ENCODE data around the gene GOLGA8M. TPM values are rescaled to one million over a fixed set of nuclear protein-coding genes. Genes with fewer than 3 reads are reported as not detected.
"Not testable (repeated sequence)": the region's sequence is repeated elsewhere in the genome, so short reads cannot be mapped to it uniquely, and the experiment has no call there.

GOLGA8M gene
- polyA plus RNA-seq, 1 donor (not counting 4 experiments of a cell fraction or from before 2014, with no cell fraction given): not detected

DNA sequence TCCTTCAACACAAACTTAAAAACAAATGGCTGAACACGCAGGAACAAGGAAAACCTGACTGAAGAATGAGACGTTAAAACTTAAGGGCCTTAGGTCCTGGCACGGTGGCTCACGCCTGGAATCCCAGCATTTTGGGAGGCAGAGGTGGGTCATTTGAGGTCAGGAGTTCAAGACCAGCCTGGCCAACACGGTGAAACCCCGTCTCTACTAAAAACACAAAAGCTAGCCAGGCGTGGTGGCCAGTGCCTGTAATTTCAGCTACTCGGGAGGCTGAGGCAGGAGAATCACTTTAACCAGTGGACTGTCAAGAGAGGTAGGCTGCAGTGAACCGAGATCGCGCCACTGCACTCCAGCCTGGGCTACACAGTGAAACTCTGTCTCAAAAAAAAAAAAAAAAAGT is 6.4 kb upstream of the GOLGA8M start:
- H4K20me1 ChIP-seq (ENCODE audit: control insufficient read depth, extremely low read depth, insufficient read depth, low read length); H3K27me3 ChIP-seq (ENCODE audit: control insufficient read depth, extremely low read depth, insufficient read depth, low read length); H2AFZ ChIP-seq (ENCODE audit: control insufficient read depth, low read length); H3K4me3 ChIP-seq (ENCODE audit: control insufficient read depth in 2 of 3, extremely low read depth in 1 of 3, insufficient read depth in 2 of 3, low read depth in 1 of 3, low read length in 3 of 3); H3K27ac ChIP-seq (ENCODE audit: control insufficient read depth, insufficient read depth, low read length); H3K9me1 ChIP-seq (ENCODE audit: control insufficient read depth, extremely low read depth, insufficient read depth, low read length); dilution Hi-C loops (cut with MboI; ENCODE audit: extremely low pct_ligation_motif_present, low sequenced_read_pairs); H3K36me3 ChIP-seq (ENCODE audit: control insufficient read depth in 2 of 2, extremely low read depth in 1 of 2, insufficient read depth in 2 of 2, low read length in 2 of 2); H3K79me2 ChIP-seq (ENCODE audit: control insufficient read depth, insufficient read depth, low read length); H3K4me1 ChIP-seq (ENCODE audit: control insufficient read depth, extremely low read depth, insufficient read depth, low read length); DNase-seq (ENCODE audit: low read depth, low spot score); H3K9ac ChIP-seq (ENCODE audit: control insufficient read depth, extremely low read depth, insufficient read depth, low read length); H3K9me3 ChIP-seq (ENCODE audit: control insufficient read depth, low read depth, low read length); H3K4me2 ChIP-seq (ENCODE audit: control insufficient read depth, extremely low read depth, insufficient read depth, low read depth, low read length); FAIRE-seq: not testable (repeated sequence)

DNA sequence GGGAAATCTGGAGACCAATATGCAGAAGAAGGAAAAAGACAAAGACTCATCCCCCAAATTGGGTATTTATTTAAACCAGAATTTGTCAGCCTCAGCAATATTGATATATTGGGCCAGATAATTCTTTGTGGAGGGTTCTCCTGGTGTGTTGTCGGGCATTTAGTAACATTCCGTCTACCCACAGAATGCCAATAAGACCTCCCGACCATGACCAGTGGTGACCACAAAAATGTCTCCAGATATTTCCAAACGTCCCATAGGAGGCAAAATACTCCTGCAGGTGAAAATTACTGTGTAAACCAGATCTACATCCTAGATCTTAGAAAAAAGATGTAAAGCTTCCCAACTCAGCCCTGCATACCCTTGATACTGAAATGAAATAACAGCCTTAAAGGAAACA is 2.0 kb upstream of the GOLGA8M start:
- H4K20me1 ChIP-seq (ENCODE audit: control insufficient read depth, extremely low read depth, insufficient read depth, low read length); FAIRE-seq; H3K9me1 ChIP-seq (ENCODE audit: control insufficient read depth, extremely low read depth, insufficient read depth, low read length); H3K9me3 ChIP-seq (ENCODE audit: control insufficient read depth, low read depth, low read length); H3K4me2 ChIP-seq (ENCODE audit: control insufficient read depth, extremely low read depth, insufficient read depth, low read depth, low read length); DNase-seq (ENCODE audit: low read depth, low spot score); dilution Hi-C loops (cut with MboI; ENCODE audit: extremely low pct_ligation_motif_present, low sequenced_read_pairs); H3K36me3 ChIP-seq (ENCODE audit: control insufficient read depth in 2 of 2, extremely low read depth in 1 of 2, insufficient read depth in 2 of 2, low read length in 2 of 2); H3K27ac ChIP-seq (ENCODE audit: control insufficient read depth, insufficient read depth, low read length); H3K9ac ChIP-seq (ENCODE audit: control insufficient read depth, extremely low read depth, insufficient read depth, low read length); H3K27me3 ChIP-seq (ENCODE audit: control insufficient read depth, extremely low read depth, insufficient read depth, low read length); H3K4me3 ChIP-seq (ENCODE audit: control insufficient read depth in 2 of 3, extremely low read depth in 1 of 3, insufficient read depth in 2 of 3, low read depth in 1 of 3, low read length in 3 of 3); H3K4me1 ChIP-seq (ENCODE audit: control insufficient read depth, extremely low read depth, insufficient read depth, low read length); H2AFZ ChIP-seq (ENCODE audit: control insufficient read depth, low read length); H3K79me2 ChIP-seq (ENCODE audit: control insufficient read depth, insufficient read depth, low read length): not testable (repeated sequence)

DNA sequence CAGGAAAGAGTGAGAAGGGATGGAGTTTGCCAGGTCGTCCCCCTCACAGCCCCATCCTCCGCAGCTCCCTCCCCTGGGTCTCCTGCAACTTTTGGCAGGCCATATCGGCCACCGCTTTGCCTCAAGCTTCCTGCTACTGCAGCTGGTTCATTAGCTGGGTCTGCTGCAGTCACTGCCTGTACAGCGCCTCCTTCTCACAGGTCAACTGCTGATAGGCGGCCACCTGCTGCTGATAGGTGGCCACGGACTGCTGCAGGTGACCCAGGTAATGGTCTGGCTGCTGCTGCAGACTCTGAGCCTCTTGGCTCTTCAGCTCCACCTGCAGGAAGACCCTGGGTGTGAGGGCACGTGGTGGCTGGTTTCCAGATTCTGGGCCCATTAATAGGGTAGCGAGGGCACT is 8.3 kb downstream of the GOLGA8M start:
- H3K9ac ChIP-seq (ENCODE audit: control insufficient read depth, extremely low read depth, insufficient read depth, low read length); H3K4me1 ChIP-seq (ENCODE audit: control insufficient read depth, extremely low read depth, insufficient read depth, low read length); DNase-seq (ENCODE audit: low read depth, low spot score); H3K79me2 ChIP-seq (ENCODE audit: control insufficient read depth, insufficient read depth, low read length); H2AFZ ChIP-seq (ENCODE audit: control insufficient read depth, low read length); H4K20me1 ChIP-seq (ENCODE audit: control insufficient read depth, extremely low read depth, insufficient read depth, low read length); H3K4me3 ChIP-seq (ENCODE audit: control insufficient read depth in 2 of 3, extremely low read depth in 1 of 3, insufficient read depth in 2 of 3, low read depth in 1 of 3, low read length in 3 of 3); H3K36me3 ChIP-seq (ENCODE audit: control insufficient read depth in 2 of 2, extremely low read depth in 1 of 2, insufficient read depth in 2 of 2, low read length in 2 of 2); FAIRE-seq; H3K9me3 ChIP-seq (ENCODE audit: control insufficient read depth, low read depth, low read length); H3K27me3 ChIP-seq (ENCODE audit: control insufficient read depth, extremely low read depth, insufficient read depth, low read length); H3K4me2 ChIP-seq (ENCODE audit: control insufficient read depth, extremely low read depth, insufficient read depth, low read depth, low read length); H3K9me1 ChIP-seq (ENCODE audit: control insufficient read depth, extremely low read depth, insufficient read depth, low read length); H3K27ac ChIP-seq (ENCODE audit: control insufficient read depth, insufficient read depth, low read length); dilution Hi-C loops (cut with MboI; ENCODE audit: extremely low pct_ligation_motif_present, low sequenced_read_pairs): not testable (repeated sequence)

DNA sequence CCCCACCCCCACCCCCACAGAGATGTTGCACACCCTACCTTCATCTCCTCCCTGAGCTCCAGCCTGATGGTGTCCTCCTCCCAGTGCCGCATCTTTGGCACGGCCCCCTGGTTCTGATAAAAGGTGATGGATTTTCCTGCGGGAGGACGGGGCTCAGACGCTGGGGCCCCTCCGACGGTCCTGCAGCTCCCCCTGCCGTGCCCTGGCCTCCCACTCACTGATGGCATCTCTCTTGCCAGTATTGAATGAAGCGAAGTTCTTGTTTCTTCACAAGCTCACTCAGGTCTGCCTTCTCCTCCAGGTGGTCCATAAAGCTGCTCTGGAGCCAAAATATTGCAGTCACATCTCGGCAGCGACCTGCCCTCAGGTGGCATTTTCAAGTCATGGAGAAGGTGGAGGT is 9.8 kb downstream of the GOLGA8M start:
- H3K9me3 ChIP-seq (ENCODE audit: control insufficient read depth, low read depth, low read length); H3K4me2 ChIP-seq (ENCODE audit: control insufficient read depth, extremely low read depth, insufficient read depth, low read depth, low read length); H3K27ac ChIP-seq (ENCODE audit: control insufficient read depth, insufficient read depth, low read length); H3K36me3 ChIP-seq (ENCODE audit: control insufficient read depth in 2 of 2, extremely low read depth in 1 of 2, insufficient read depth in 2 of 2, low read length in 2 of 2); FAIRE-seq; DNase-seq (ENCODE audit: low read depth, low spot score); dilution Hi-C loops (cut with MboI; ENCODE audit: extremely low pct_ligation_motif_present, low sequenced_read_pairs); H3K4me1 ChIP-seq (ENCODE audit: control insufficient read depth, extremely low read depth, insufficient read depth, low read length); H4K20me1 ChIP-seq (ENCODE audit: control insufficient read depth, extremely low read depth, insufficient read depth, low read length); H3K9ac ChIP-seq (ENCODE audit: control insufficient read depth, extremely low read depth, insufficient read depth, low read length); H3K27me3 ChIP-seq (ENCODE audit: control insufficient read depth, extremely low read depth, insufficient read depth, low read length); H3K9me1 ChIP-seq (ENCODE audit: control insufficient read depth, extremely low read depth, insufficient read depth, low read length); H3K79me2 ChIP-seq (ENCODE audit: control insufficient read depth, insufficient read depth, low read length); H2AFZ ChIP-seq (ENCODE audit: control insufficient read depth, low read length); H3K4me3 ChIP-seq (ENCODE audit: control insufficient read depth in 2 of 3, extremely low read depth in 1 of 3, insufficient read depth in 2 of 3, low read depth in 1 of 3, low read length in 3 of 3): not testable (repeated sequence)

DNA sequence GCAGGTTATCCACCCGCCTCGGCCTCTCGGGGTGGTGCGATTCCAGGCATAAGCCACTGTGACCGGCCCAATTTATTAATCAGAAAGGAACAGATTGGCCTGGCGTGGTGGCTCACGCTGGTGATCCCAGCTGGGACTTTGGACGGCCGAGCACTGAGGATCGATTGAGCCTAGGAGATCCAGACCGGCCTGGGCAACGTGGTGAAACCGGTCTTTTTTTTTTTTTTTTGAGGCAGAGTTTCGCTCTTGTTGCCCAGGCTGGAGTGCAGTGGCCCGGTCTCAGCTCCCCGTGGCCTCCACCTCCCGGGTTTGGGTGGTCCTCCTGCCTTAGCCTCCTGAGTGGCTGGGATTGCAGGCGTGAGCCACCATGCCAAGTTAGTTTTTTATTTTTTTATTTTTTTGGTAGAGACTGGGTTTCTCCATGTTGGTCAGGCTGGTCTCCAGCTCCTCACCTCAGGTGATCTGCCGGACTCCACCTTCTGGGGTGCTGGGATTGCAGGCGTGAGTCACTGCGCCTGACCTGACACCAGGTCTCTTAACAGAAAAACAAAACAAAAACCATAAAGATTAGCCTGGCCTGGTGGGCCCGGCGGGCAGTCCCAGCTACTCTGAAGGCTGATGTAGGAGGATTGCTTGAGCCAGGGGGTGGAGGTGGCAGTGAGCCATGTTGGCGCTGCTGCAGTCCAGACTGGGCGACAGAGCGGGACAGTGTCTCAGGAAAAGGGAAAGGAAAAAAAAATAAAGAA is 18.0 kb downstream of the GOLGA8M start:
- dilution Hi-C loops (cut with MboI; ENCODE audit: extremely low pct_ligation_motif_present, low sequenced_read_pairs); H3K79me2 ChIP-seq (ENCODE audit: control insufficient read depth, insufficient read depth, low read length); H3K4me1 ChIP-seq (ENCODE audit: control insufficient read depth, extremely low read depth, insufficient read depth, low read length); H3K27ac ChIP-seq (ENCODE audit: control insufficient read depth, insufficient read depth, low read length); H2AFZ ChIP-seq (ENCODE audit: control insufficient read depth, low read length); H3K36me3 ChIP-seq (ENCODE audit: control insufficient read depth in 2 of 2, extremely low read depth in 1 of 2, insufficient read depth in 2 of 2, low read length in 2 of 2); H3K27me3 ChIP-seq (ENCODE audit: control insufficient read depth, extremely low read depth, insufficient read depth, low read length); H4K20me1 ChIP-seq (ENCODE audit: control insufficient read depth, extremely low read depth, insufficient read depth, low read length); H3K4me2 ChIP-seq (ENCODE audit: control insufficient read depth, extremely low read depth, insufficient read depth, low read depth, low read length); FAIRE-seq; H3K4me3 ChIP-seq (ENCODE audit: control insufficient read depth in 2 of 3, extremely low read depth in 1 of 3, insufficient read depth in 2 of 3, low read depth in 1 of 3, low read length in 3 of 3); H3K9me3 ChIP-seq (ENCODE audit: control insufficient read depth, low read depth, low read length); H3K9me1 ChIP-seq (ENCODE audit: control insufficient read depth, extremely low read depth, insufficient read depth, low read length); DNase-seq (ENCODE audit: low read depth, low spot score); H3K9ac ChIP-seq (ENCODE audit: control insufficient read depth, extremely low read depth, insufficient read depth, low read length): not testable (repeated sequence)
